GM10847 (cell line): ENCODE results near the gene TRAF1.

Experiments
- POLR2A ChIP-seq: IDR thresholded peaks from 2 replicates; pipeline ENCODE4 v1.6.1; 2011; ENCODE audit not compliant: insufficient read length; ENCODE audit errors: extremely low read depth

The TRAF1 gene

DNA sequence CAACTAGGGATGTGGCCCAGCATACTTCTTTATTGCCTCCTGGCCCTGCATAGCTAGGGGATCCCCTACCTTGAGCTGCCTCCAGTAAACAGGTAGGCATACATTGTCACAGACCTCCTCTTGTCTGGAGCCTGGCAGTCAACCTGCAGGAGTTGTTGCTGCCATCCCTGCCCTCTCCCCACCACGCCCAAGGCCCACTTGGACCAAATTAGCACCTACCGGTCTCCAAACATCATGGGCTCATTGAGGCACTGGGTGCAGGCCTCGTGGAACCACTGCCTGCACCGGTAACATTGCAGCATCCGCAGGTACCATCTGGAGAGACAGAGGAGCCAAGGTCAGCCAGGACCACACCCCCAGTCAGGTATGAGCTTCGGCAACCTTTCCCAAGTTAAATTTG is 59.9 kb downstream of the TRAF1 start:
- no peak for TF ChIP-seq POLR2A

DNA sequence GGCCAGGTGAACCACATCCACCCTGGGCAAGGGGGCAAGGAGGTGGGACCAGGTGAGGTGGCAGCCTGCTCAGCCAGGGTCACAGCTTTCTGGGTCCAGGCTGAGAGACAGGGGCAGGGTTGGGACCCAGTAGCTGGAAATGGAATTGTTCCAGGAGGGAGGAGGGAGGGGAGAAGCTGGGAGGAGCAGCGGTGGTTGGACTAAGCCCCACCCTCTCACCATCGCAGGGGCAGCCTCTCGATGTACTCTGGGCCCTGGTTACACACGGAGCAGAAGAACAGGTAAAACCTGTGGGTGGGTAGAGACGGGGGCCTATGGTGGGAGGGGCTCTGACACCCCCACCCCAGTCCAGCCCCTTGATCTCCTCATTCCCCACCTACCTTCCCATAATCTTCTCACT is 60.8 kb downstream of the TRAF1 start:
- TF ChIP-seq POLR2A, result no peak

DNA sequence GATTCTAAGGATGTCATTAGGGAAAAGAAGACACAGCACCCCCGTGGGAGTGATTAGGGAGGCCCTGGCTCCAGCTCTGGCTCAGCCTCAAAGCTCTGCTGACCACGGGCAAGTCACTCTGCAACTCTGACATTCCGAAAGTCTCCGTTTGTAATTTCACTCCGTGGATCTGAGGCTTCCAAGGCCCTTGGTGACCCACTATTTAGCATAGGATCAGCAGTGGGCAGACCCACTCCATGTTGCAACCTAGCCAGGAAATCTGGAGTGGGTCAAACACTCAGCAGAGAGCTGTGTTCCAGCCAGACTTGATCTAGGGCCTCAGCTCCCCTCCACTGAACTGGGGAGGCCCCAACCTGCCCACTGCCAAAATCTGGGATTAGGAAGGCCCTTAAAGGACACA is 61.4 kb downstream of the TRAF1 start:
- no peak for TF ChIP-seq POLR2A

DNA sequence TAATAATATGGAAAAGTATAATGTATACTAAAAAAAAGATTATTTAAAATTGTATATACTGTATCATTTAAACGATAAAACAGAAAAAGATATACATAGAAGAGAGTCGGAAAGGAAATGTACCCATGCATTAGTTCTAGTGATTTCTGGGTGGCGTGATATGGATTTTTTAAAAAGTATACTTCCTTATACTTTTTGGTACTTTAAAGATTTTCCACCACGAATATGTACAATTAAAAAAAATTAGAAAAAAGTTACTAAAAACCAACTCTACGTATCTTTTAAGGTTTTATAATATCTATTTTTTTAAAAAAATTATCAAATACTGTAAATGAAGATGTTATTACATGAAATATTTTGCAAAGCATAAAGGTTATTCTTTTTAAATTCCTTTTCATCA is 61.9 kb downstream of the TRAF1 start:
- no peak for TF ChIP-seq POLR2A

DNA sequence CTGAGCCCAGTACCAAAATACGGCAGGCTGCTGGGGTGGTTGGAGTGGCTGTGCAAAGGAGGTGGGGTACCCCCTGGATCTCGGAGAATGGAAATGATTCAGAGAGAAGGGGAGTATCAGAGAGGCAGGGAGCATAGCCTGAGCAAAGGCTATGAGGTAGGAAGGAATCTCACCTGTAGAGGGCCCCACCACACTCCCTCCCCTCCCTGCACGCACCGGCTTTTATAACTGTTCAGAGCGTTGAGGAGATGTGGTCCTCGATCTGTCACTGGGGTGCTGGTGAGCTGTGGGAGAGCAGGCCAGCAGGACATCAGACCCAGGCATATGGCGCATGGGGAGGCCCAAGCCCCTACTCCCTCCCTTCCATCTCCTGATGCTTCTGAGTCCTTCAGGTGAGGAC is 62.8 kb downstream of the TRAF1 start:
- no peak for TF ChIP-seq POLR2A

DNA sequence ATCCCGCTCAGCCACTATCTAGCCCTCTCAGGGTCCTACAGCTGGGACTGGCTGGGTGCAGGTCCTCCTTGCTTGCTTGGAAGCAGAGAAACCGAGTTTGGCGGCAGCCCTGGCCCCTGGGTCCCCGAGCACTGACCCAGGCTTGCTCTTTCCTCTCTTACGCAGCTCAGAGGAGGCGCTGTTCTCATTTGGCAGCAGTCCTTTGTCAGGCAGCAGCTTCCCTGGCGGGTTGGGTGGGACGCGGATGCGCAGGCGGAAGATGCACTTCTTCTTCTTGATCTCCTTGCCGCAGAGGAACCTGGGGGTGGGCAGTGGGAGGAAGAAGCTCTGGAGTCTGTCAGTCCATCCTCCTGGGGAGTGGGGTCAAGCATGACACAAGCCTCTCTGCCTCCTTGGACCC is 64.1 kb downstream of the TRAF1 start:
- TF ChIP-seq POLR2A, result no peak

DNA sequence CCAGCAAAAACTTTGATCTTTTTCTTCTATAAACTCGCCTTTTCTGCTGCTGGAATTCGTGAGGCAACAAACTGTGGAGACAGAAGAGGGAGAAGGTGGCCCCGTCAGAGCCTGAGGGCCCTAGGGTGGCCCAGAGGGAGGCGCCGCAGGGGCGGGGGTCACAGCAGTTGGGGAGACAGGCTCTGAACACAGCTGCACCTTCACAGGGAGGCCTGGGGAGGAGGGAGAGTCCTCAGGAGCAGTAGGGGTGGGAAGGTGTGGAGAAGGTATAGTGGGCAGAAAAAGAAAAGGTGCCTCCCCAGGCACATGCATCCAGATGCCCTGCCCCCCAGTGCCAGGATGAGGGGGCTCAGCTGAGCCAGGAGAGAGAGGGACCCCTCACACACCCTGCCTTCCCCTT is 64.7 kb downstream of the TRAF1 start:
- TF ChIP-seq POLR2A, result no peak

DNA sequence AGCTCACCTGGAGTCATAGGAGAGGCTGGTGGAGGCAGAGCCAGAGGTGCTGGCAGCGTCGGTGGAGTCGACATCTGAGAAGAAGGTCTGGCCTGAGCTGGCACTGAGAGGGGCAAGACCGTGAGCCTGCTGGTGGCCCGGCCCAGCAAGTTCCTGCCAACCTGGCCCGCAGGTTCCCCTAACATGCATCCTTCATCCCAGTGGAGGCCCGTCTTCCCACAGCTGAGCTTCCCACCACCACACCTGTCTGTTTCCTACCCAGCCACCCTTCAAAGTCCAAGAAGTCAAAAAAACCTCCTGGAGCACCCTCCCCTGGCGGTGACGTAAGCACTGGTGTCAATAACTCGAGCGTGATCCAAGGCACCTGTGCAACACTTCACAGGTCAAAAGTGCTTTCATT is 66.5 kb downstream of the TRAF1 start:
- TF ChIP-seq POLR2A, result no peak

DNA sequence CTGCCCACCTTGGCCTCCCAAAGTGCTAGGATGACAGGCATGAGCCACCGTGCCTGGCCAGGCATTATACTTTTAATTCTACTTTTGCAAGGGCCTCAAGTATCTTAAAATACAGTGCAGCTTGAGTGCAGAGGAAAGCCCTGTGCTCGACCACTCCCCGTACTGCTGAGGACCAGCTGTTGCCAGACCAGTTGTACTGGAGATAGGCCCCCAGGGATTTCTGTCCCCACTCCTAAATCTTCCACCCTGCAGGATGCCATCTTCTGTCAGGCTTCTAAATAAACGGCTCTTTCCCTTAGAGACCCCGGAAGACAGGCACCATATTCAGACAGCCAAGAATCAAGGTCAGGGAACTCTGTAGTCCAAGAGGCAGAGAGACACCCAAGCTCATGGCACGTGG is 67.2 kb downstream of the TRAF1 start:
- TF ChIP-seq POLR2A, result no peak

DNA sequence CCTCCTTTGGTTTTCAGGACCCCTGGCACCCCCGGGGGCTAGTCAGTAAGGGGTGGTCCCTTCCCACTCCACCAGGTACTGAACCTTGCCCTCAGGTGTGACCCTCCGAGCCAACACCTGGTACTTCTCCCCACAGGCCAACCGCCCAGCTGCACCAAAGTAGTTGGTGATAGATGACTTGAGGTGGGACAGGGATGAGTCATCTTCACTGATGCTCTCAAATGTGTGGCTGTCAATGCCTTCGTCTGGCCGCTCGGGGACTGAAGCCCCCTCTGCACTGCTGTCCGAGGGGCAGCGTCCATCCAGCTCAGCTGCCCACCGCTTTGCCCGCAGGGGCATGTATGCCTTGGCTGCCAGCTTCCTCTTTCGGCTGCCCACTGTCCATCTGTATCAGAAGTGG is 68.7 kb downstream of the TRAF1 start:
- TF ChIP-seq POLR2A, result no peak

DNA sequence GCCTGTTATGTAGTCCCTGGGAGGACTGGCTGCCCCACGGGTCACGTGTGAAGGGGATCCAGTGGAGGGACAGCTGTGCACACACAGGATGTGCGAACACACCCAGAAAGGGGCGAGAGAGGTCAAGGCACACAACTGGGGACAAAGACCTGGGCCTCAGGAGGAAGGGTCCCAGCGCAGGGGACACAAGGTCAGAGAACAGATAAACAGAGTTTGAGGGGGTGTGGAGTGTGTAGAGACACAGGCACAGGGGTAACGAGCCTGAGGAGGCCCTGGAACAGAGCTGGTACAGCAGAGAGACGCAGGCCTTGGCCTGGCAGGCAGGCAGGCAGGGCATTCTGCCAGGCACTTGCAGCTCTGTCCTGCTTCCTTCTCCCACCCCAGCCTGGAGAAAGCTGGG is 69.1 kb downstream of the TRAF1 start:
- no peak for TF ChIP-seq POLR2A

DNA sequence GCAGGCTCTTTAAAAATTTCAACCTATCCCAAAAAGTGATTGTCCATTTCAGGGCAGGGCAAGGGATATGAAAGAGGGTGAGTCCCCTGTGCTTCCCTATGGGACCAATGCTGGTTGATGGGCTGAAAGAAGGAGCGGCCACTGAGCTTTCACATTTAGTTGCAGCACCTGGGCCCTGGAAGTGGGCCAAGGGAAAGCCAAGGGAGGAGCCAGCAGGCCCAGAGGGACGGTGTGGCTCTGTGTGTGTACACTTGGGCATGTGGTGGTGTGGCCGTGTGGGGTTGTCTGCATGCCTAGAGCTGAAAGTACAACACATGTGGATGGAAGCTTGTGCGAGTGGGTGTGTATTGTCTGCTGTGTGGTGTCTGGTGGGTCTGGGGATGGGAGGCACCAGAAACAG is 69.9 kb downstream of the TRAF1 start:
- TF ChIP-seq POLR2A, result no peak

DNA sequence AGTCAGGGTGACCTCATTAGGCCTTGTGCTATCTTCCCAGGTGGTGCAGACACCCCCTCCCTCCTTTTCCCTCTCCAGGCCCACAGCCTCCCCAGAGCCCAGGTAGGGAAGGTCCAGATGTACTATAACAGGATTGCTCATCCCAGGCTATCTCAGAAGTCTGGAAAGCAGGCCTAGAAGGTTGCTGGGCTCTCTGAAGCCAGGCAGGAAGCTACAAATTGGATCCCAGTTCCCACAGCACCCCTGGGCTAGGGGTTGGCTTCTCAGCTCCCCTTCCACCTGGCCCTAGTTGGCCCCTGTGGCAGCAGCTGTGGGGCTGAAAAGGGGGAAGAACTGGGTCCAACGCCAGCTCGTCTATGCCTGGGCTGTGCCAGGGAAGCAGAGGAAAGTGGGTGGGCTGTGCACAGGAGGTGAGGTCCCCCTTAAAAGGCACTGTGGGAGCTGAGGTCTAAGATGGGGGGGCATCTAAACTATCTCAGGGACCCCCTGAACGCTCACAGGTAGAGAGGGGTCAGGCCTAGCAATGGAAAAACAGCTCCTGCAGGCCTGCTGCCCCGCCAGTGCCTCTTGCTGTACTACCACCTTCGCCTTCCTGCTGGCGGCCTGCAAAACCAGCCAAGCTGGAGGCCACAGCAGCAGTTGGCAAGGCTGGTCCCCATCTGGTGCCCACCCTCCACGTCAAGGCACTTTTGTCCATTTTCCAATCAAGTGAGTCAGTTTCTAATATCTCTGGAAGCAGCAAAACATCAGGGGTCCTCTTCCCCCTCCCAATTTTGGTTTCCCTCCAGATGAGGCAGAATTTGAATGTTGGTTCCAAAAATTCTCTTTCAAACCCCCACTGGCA is 70.5 kb downstream of the TRAF1 start:
- no peak for TF ChIP-seq POLR2A

DNA sequence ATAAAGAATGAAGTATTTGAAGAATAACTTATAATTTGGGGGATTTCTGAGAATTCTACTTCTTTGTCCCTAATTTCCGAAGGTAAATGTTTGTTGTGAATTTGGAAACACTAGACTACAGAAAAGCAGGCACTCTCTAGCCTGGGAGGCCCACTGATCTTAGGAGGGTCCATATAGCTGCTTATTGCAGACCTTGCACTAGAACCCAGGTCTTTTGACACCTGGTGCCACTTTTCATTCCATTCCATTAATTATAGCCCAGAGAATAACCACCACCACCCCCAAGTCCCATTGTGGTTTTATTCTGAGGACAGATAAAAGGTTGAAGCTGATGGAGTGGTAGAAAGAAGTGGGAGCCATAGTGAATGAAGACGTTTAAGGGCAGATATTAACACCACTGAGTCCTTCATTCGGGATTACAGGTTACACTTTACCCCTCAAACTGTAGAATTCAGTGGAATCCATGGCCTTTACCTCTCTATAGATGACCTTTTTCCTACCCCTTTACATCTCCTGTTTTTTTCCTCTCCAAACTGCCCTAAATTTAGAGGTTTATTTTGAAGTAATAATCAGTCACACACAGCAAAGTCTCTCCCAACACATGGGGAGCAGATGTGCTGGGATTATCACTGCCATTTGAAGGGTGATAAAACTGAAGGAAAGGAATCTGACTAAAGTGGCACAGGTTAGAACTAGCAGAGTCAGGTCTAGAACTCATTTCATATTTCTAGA is 71.8 kb downstream of the TRAF1 start:
- TF ChIP-seq POLR2A, result no peak

DNA sequence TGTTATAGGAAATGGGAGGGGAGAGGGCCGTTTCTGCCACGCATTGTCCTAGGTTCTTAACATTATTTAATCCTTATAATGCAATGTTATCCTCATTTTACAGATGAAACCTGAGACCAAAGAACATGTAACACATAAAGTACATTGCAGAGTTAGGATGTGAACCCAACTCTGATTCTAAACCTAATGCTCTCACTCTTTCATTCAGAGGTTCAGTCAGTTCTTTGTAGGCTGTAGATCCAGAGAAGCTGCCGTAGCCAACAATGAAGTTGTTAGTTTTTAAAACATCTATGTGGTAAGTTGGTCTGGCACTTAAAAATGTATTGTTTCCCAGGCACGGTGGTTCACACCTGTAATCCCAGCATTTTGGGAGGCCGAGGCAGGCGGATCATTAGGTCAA is 73.4 kb downstream of the TRAF1 start:
- no peak for TF ChIP-seq POLR2A
